Stimulated activated CD8-positive, alpha-beta memory T cell treated with anti-CD3 and anti-CD28 coated beads, Interleukin-4, amount 100 ng/mL, for 24 hours (primary cell): ENCODE data around the gene ZC2HC1B.
"Not testable (repeated sequence)": the region's sequence is repeated elsewhere in the genome, so short reads cannot be mapped to it uniquely, and the experiment has no call there.

ENCODE experiments used
- DNase-seq: peaks from one replicate; pipeline ENCODE4 v3.0.0-alpha.2; 2020; ENCODE audit warnings: low read depth

ZC2HC1B gene, protein sequence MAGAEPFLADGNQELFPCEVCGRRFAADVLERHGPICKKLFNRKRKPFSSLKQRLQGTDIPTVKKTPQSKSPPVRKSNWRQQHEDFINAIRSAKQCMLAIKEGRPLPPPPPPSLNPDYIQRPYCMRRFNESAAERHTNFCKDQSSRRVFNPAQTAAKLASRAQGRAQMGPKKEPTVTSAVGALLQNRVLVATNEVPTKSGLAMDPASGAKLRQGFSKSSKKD

DNA sequence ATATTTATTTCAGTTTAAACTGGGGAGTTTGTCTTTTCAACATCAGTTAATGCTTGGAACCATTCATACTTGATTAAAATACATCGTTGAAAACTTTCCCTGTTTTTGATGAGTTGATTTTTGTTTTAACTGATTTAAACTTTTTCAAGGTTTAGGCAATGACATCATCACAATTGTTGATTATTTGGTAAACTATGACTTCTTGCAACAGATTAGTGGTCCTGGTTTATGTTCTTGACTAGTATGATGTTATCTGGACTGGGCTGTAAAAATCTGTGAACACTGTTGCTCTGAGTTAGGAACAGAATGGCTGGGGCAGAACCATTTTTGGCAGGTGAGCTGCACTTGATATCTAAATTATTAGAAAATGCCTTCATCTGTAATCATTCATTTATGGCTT is at the start of gene ZC2HC1B:
Gene ZC2HC1B, plus strand, starts transcription at position 241 of the 400 bp plus-strand sequence. Its CDS starts 66 bp downstream, at position 307.
- DNase-seq: no peak

DNA sequence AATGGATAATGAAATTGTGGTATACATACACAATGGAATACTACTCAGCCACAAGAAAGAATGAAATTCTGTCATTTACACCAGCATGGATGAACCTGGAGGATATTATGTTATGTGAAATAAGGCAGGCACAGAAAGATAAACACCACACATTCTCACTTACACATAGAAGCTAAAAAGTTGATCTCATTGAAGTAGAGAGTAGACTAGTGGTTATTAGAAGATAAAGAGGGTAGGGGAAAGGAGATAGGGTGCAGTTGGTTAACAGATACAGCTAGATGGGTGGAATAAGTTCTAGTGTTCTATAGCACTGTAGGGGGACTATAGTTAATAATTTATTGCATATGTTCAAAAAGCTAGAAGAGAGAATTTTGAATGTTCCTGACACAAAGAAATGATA is 46.7 kb upstream of the ZC2HC1B start:
- DNase-seq: no peak

DNA sequence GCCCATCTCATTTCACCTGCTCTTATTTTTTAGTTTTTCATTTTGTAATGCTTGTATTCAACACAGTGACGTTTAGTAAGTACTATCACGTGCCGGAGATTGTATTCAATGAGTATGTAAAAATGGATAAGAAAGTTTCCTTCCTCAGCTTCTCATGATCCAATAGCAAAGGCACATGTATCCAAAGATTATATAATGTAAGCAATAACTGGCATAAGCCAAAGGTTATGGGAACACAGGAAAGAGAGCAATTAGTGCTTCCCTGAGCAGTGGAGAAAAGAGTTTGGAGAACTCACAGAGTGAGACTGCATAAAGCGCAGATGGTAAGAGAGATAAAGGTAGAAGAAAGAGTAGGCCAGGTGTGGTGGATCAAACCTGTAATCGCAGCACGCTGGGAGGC is 42.9 kb upstream of the ZC2HC1B start:
- DNase-seq: no peak

DNA sequence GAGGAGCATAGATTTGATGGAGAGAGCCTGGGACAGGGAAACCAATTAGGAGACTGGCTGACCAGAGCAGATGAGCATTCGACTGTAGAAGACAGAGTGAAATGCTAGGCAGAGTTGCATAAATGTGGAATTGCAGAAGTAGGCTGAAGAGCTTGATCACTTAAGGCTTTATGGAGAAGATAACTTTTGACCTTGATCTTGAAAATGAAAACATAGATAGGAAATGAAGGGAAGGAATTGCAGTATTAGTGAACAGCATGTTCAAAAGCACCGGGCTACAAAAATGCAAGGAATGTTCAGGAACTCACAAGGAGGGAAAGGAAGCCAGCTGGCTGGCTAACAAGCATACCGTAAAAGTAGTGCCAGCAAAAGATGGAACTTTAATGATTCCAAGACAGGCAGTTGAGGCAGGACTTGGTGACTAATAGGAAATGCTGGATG is 41.7 kb upstream of the ZC2HC1B start:
- DNase-seq: no peak

DNA sequence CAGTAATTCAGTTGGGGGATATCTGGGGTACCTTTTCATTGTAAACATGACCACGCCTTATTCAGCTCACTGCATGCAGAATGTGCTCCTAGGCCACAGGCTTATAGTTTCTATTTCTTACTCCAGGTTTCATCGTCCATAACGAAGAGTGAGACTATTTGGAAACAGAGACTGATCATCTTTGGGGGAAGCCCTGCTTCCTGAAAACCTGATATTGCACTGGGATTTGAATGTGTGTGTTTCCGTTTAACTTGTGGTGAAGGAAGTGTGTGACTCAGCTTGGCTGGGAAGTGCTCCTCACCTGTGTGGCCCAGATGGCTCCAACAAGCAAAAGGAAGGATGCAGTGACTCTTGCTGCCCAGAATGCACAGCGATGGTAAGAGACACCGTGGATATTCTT is 40.7 kb upstream of the ZC2HC1B start:
- no peak for DNase-seq

DNA sequence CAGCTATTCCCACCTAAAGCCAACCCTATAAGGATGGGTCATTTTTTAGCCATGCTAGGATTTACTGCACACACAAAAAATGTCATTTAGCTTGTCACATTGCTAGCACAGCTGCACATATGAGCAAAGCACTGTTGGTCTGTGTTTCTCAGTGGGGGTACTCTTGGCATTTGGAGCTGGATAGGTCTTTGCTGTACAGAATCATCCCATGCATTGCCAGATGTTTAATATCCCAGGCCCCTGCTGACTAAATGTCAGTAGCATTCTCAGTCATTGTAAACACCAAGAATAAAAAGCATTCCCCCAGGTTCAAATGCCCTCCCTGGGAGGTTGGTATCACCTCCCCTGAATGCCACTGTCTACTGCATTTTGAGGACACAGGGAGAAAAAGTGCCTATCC is 35.7 kb upstream of the ZC2HC1B start:
- no peak for DNase-seq

DNA sequence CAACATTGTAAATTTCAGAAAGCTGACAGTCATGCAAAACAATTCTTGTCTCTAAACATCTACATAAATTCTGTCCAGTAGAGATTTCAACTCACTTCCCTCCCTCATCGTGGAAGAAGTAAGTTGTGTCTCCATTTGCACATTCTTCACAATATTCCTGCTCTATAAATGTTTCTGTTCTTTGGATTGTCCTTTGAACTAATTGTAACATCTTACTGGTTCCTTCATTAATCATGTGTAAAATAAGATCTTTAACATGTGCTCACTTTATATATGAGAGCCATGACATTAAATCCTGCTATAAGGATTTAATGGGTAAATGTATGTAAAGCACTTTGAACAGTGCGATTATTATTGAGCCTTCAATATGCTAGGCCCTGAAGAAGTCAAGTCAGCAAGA is 28.1 kb upstream of the ZC2HC1B start:
- DNase-seq: no peak

DNA sequence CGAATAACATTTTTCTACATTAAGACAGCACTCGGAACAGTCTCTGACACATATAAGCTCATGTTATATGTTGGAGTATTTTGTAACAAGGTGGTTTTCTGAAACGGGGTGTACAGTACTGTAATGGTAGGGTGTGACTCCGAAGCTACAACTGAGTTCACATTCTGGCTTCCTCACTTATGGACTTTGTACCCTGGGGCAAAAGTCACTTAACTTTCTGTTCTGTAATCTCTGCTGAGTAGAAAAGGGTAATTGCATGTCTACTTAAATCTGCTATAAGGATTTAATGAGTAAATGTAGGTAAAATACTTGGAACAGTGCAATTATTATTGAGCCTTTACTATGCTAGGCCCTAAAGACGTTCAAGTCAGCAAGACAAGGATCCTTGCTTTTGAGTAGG is 25.9 kb upstream of the ZC2HC1B start:
- DNase-seq: no peak

DNA sequence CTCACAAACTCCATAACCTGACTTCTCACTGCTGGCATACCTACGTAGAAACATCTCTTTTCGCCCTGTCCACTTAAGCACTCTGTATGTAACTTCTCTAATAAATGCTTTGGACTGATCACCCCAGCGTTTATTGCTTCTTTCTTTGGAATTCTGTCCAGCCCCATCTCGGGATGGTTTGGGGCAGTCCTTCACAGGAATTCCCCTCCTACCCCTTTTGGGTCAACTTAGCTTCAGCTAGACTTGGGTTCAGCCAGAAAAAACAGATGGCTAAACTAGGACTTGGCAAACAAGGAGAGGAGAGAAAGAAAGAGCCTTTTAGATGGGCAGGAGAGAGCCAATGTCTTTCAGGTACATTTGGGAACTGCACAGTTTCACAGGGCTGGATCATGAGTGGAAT is 25.1 kb upstream of the ZC2HC1B start:
- no peak for DNase-seq

DNA sequence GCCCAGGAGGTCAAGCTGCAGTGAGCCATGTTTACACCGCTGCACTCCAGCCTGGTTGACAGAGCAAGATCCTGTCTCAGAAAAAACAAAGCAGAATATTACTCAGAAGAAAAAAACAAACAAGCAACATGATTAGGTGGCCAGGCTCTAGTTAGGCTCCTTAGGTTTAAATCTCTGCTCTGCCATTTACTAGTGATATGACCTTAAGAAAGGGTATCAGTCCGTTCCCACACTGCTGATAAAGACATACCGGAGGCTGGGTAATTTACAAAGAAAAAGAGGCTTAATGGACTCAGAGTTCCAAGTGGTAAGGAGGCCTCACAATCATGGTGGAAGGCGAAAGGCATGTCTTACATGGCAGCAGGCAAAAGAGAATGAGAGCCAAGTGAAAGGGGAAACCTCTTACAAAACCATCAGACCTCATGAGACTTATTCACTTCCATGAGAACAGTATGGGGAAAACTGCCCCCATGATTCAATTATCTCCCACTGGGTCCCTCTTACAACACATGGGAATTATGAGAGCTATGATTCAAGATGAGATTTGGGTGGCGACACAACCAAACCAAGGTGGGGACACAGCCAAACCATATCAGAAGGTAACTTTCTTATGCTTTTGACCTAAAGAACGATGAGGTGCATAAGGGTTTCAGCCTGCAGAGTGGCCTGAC is 23.5 kb upstream of the ZC2HC1B start:
- no peak for DNase-seq

DNA sequence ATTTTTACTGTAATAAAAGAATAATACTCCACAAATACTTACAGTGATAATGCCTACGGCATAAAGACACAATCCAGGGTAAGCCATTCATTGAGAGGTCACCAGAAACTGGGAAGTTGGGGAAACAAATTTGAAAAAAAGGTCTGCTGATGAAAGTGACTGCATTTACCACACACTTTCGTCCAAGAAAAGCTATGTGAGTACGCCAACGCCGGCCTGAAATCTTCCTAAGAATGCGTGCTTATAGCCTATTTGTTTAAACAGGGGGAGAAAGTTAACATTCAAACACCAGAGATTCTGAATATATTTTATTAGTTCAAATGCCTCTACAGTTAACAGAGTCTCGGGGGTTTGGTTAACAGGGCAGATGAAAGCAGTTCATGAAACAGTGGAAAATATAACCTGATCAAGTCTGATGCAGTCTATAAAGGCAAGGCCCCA is 21.8 kb upstream of the ZC2HC1B start:
- no peak for DNase-seq

DNA sequence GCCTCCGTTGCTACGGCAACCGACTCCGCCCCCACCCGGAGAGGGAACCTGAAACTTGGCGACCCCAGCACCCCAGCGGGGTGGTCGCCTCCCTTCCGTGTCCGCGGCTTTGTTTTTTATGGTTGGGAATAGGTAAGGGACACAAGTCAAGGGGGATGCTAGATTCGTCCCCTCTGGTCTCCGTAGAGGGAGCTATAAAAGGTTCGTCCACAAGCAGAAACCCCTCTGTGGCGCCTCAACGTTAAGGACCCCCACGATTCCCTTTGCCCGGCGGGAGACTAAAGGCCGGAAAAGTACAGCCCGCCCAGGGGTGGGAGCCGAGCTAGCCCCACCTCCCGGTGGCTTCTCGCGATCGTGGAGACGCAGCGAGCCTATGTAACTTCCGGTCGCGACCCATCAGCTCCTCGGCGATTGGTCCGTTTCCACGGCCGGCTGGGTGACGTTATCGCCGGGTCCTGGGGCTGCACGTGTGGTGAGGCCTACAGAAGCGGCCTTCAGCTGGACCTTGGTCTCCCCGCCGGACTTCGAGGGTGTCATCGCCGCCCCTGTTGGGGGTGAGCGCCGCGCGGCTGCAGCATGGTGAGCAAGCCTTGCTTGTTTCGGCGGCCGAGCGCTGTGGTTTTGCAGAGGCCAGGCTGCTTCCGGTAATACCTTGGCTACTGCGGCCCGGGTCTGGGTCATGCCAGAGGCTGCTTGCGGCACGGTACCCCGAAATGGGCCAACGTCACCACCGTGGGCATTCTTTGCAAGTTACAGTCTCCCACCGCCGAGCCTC is 21.2 kb upstream of the ZC2HC1B start, which contains the start of gene LTV1:
Gene LTV1, plus strand, starts transcription at position 437 of the 775 bp plus-strand sequence. Its CDS starts 140 bp downstream, at position 577.
- peak; percentile 90 for DNase-seq

DNA sequence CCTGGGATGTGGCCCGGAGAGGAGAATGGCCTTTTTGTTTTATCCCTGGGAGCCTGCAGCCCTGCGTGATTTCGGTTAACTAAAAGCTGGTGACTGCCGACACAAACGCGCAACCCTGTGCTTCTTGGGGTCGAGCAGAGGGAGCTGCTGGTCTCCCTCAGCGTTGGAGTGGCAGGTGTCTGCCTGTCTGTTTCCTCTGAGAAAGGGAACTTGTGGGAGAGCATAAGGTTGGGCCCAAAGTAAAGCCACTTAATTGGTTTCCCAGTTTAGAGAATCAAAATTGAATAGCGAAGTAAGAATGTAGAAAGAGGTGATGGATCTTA is 20.6 kb upstream of the ZC2HC1B start:
- no peak for DNase-seq

DNA sequence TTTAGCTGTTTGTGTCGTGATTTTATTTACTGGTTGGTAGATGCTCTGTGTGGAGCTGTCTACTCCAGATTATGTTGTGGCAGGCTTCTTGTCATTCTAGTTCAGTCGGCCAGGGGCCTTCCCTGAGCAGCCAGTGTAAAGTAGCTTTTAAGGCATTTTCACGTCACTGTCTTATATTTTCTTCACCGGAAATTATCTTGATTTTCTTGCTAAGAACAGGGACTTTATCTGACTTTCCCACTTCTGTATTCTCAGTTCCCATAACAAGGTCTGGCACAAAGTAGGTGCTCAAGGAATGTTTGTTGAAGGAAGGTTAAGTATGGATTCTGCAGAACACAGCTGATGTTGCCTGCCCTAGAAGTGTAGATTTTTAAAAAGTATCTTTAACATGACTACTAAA is 20.3 kb upstream of the ZC2HC1B start:
- DNase-seq: no peak

DNA sequence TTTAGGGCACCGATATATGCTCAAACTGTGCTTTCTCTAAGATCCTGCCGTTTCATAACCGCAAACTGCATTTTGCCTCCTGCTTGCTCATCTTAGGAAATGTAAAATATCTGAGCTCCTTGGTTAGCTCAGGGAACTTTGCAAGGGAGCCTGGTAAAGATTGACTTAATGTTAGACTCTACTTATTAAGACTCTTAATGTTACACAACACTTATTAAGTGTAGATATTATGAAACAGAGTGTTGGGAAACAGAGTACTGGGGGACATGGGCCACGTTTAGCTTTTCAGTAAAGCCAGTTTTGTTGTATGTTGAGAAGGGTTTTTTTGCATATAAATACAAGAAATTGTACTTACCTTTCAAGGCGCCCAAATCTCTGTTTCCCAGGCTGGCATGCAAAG is 19.2 kb upstream of the ZC2HC1B start:
- DNase-seq: no peak

DNA sequence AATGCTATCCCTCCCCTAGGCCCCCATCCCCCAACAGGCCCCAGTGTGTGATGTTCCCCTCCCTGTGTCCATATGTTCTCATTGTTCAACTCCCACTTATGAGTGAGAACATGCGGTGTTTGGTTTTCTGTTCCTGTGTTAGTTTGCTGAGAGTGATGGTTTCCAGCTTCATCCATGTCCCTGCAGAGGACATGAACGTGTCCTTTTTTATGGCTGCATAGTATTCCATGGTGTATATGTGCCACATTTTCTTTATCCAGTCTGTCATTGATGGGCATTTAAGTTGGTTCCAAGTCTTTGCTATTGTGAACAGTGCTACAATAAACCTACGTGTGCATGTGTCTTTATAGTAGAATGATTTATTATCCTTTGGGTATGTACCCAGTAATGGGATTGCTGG is 12.6 kb upstream of the ZC2HC1B start:
- DNase-seq: not testable (repeated sequence)

DNA sequence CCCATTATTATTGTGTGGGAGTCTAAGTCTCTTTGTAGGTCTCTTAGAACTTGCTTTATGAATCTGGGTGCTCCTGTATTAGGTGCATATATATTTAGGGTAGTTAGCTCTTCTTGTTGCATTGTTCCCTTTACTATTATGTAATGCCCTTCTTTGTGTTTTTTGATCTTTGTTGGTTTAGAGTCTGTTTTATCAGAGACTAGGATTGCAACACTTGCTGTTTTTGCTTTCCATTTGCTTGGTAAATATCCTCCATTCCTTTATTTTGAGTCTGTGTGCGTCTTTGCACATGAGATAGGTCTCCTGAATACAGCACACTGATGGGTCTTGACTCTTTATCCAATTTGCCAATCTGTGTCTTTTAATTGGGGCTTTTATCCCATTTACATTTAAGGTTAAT is 9.2 kb upstream of the ZC2HC1B start:
- not testable (repeated sequence) for DNase-seq

DNA sequence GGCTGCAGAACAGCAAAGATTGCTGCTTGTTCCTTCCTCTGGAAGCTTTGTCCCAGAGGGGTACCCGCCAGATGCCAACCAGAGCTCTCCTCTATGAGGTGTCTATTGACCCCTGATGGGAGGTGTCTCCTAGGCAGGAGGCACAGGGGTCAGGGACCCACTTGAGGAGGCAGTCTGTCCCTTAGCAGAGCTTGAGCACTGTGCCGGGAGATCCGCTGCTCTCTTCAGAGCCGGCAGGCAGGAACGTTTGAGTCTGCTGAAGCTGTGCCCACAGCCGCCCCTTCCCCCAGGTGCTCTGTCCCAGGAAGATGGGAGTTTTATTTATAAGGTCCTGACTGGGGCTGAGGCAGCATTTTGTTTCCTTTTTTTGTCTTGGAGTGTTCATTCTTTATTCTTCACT is 7.5 kb upstream of the ZC2HC1B start:
- not testable (repeated sequence) for DNase-seq

DNA sequence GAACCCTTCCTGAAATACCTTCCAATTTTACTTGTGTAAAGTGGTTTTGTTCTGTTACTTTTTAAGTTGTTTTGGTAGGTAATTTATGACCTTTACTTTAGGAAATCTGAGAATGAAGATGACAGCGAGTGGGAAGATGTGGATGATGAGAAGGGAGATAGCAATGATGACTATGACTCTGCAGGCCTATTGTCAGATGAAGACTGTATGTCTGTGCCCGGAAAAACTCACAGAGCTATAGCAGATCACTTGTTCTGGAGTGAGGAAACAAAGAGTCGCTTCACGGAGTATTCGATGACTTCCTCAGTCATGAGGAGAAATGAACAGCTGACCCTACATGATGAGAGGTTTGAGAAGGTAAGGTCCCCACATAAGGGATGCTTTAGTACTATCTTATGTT is 6.6 kb upstream of the ZC2HC1B start:
- DNase-seq: no peak

DNA sequence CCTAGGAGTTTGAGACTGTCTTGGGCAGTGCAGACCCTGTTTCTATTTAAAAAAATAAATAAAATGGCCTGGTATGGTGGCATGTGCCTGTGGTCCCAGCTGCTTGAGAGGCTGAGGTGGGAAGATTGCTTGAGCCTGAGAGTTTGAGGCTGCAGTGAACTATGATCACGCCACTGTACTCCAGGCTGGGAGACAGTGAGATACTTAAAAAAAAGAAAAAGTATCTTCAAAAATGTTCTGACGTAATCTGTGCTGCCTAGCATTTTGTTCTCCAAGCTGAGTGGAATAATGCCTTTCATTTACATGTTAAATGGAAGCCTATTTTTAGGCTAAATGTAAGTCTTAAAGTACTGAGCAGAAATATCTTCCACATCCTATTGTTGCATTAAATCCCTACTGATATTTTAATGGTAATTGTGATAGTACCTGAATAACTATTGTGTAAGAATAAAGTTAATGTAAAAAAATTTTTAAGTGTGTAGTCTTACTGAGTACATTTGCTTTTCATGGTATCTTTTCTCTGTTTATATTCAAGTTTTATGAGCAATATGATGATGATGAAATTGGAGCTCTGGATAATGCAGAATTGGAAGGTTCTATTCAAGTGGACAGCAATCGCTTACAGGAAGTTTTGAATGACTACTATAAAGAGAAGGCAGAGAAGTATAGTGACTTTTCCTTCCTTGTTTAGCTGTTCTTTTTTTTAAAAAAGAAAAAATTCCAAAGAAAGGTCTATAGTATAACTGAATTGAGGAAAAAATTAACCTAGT is 4.2 kb upstream of the ZC2HC1B start:
- no peak for DNase-seq

DNA sequence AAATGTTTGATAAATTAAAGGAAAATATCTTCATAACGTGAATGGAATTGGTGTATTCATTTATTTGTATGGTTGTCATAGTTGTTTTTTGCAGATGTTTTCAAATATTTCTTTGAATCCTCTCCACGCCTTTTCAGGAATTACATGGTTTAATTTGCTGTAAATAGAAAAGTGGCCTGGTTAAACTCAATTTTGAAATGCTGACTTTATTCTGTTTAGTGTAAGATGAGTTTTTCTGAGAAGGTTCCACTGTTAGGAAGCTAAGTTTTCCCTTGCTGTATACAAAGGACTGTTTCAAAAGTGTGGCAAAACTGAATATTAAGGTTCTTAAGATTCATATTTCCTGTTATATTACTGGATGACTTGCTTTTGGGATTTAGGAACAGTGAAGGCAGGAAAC is 503 bp upstream of the ZC2HC1B start:
- no peak for DNase-seq

DNA sequence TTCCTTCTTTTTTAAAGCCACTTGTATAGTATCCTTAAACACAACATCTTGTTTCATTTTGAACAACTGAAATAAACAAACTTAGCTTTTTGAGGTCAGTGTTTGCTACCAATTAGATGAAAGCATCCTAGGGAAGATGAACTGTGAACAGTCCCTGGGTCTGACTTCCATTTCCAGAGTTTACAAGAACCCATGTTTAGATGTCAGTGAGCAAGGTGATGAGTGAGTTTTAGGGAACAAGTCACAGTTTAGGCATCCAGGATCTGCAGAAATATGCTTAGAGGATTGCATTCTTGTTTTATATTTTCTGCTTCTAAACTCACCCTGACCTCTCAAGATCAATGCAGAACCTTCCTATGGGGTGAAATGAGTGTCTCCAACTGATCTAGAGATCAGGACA is 3.0 kb downstream of the ZC2HC1B start:
- DNase-seq: no peak
